Fibroblast of the aortic adventitia (primary cell): ENCODE data around the gene CLEC16A. TPM values are rescaled to one million over a fixed set of nuclear protein-coding genes. Genes with fewer than 3 reads are reported as not detected.

Experiments used
- DNase-seq: peaks from one replicate; pipeline ENCODE4 v3.0.0-alpha.2; 2010; ENCODE audit warnings: low read depth
- H3K4me3 ChIP-seq: 2 replicates; pipeline ENCODE4 v1.5.1; 2011; ENCODE audit warnings: low read depth, mild to moderate bottlenecking, control low read depth, low read length, moderate library complexity
- total RNA-seq: library from RNA; depleted of rRNA; stranded (reverse); fragments of >200 nt; gene quantifications from 2 replicates; pipeline ENCODE4 v1.2.3, GENCODE V29; 2012; ENCODE audit warnings: low replicate concordance
- TF ChIP-seq, protein P1 (sequence below): IDR thresholded peaks from 2 replicates; pipeline ENCODE4 v1.5.1; 2011; ENCODE audit warnings: mild to moderate bottlenecking, low read length, control low read depth, inconsistent platforms; ENCODE audit not compliant: insufficient read depth

The CLEC16A gene
- total RNA-seq, 1 donor: 16.3 TPM

DNA sequence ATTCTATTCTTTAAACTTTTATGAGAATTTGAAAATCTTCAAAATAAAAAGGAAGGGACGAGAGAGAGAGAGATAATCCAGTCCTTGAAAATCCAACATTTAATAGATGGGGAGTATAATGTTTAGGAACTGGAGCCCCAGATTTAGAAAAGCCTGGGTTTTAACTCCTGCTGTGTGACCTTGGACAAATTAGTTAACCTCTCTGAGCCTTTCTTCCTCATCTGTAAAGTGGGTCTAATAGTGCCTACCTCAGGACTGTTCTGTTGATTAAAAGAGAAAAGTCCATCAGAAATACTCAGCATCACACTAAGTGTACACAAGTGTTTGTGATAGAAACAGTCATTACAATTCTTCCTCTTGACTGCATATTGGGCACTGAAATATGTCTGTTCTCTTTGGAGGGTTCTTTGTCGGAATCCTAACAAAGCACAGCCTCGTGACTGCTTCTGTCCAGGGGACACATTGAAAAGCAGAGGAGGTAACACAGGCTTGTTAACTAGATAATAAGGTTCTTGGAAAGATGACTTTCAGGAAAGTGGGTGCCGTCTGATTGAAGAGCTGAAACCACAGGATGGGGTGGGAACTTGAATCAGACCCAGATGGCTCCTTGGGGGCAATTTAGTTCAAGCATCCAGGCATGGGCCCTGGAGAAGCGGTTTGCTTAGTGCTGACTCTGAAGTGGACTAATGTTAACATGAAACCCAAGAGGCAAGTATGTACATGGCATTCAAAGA, 128.2 kb downstream of the CLEC16A start:
- TF ChIP-seq, protein P1, sequence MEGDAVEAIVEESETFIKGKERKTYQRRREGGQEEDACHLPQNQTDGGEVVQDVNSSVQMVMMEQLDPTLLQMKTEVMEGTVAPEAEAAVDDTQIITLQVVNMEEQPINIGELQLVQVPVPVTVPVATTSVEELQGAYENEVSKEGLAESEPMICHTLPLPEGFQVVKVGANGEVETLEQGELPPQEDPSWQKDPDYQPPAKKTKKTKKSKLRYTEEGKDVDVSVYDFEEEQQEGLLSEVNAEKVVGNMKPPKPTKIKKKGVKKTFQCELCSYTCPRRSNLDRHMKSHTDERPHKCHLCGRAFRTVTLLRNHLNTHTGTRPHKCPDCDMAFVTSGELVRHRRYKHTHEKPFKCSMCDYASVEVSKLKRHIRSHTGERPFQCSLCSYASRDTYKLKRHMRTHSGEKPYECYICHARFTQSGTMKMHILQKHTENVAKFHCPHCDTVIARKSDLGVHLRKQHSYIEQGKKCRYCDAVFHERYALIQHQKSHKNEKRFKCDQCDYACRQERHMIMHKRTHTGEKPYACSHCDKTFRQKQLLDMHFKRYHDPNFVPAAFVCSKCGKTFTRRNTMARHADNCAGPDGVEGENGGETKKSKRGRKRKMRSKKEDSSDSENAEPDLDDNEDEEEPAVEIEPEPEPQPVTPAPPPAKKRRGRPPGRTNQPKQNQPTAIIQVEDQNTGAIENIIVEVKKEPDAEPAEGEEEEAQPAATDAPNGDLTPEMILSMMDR: no peak
- H3K4me3 ChIP-seq: no peak overlapping the region
- DNase-seq: no peak

DNA sequence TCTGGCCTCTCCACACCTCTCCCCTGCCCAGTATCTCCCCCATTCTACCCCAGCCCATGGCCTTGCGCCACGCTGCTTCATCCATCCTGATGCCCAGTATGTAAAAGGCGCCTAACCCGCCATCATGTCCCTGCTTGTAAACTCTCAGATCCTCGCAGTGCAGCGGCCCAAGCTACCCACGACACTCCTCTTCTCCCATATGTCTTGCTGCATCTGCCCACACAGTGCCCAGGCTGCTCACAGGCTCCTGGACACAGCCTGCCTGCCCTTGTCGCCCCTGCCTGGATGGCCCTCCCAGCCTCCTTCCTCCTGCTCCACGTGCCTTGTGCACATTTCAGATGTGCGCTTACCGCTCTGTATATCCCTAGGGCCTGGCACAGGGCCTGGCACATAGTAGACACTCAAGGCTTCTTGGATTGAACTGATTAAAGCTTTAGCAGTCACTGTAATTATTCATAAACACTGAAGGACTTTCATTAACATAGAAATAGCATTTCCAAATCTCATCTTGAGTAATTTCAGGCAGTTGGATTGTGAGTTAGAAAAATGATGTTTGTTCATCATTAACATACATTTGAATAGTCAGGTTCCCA, 129.1 kb downstream of the CLEC16A start:
- TF ChIP-seq, protein P1: no peak
- no peak overlapping the region for H3K4me3 ChIP-seq

DNA sequence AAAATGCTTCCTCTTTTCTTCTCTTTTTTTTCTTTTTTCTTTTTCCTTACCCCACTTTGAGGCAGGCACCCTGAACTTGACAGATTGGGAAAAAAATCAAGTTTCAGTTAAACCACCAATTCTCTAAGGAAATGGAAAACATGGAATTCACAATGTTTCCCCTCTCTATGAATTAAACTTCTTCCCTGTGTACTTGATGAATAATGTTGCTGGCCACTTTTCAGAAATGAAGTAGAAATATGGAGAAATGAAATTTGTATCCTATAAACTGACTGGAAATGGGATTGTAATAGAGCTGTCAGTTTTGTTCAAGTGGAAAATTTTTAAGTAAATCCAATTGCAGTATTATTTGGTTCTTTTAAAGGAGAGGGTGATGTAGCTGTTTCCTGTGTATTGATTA, 129.8 kb downstream of the CLEC16A start:
- peak; percentile 33 for DNase-seq
- TF ChIP-seq, protein P1: no peak
- no peak overlapping the region for H3K4me3 ChIP-seq

More for the DNA sequence above, 129.1 kb downstream of the CLEC16A start:
- no peak for DNase-seq

DNA sequence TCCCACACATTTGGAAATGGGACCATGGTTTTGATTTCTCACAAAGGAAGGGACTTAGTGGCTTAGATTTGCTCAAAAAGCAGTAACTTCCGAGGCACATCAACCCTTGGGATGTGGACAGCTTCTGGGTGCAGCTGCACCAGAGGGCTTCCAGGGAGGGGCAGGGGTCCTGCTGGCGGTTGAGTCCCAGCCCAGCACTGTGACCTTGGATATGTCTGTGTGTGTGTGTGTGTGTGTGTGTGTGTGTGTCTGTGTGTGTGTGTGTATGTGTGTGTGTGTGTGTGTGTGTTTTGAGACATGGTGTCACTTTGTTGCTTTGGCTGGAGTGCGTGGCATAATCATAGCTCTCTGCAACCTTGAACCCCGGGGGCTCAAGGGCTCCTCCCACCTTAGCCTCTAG, 130.8 kb downstream of the CLEC16A start:
- TF ChIP-seq, protein P1: no peak
- DNase-seq: no peak
- no peak overlapping the region for H3K4me3 ChIP-seq

DNA sequence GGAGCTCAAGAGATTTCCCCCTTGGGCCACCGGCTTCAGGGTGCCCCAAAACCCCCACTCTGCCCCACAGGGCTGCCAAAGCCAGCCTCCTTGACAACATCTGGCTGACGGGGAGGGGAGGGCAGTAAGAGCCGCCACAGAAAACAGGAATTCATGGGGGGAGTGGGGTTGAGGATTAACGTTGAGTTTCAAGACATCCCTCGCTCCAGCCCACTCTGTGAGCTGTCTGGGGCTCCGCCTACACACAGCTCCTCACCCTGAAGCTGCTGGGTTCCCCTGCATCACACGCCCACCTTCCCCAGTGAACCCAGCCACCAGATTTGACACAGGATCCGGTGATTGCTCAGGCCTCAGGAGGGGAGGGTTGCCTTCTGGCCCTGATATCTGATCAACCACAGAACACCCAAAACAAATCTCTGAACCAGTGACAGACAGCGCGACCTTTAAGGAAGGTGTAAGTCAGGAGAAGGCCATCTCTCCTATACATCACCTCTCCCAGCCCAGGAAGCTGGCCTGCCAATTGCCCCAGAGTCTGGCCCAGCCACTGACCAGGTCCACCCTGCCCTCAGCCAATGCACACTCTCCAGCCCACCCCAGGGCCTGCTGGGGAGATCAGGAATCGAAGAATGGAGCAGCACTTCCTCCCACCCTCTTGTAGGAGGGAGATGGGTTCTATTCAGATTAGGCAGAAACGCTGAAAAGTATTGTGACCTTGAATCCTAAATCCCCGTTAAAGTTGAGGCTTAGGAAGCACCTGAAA, 132.1 kb downstream of the CLEC16A start:
- TF ChIP-seq, protein P1: no peak
- H3K4me3 ChIP-seq: no peak overlapping the region
- no peak for DNase-seq

DNA sequence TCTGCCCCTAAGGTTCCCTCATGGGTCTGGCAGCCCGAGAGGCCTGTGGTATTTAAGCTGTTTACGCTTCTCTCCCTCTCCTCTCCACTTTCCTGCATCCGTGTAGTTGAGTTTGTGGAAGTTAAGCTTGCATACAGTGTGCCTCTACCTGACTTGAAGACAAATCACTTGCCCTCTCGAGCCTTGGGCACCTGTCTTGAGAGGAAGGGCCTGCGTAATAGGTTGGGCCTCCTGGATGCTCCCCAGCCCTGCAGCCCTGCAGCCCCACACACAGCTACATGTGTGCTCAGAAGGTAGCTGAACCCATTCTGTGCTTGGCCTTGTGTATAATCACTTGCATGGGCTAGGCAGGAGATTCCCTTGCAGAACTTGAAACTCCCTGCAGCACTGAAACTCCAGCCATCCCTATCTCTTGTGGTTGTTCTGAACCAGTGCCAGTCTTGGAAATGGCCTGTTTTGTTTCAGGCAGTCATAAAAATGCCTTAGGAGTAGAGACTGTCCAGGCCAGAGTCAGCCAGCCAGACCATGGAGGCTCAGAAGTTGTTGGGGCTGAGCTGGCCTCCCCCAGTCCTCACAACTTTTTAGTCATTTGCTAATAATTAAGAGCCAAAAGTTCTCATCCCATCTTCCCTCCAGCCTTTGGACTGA, 134.6 kb downstream of the CLEC16A start:
- TF ChIP-seq, protein P1: no peak
- H3K4me3 ChIP-seq: no peak overlapping the region
- DNase-seq: peak; percentile 99
